ENCODE measurements around the gene PHACTR3.
"Not testable (repeated sequence)": the region's sequence is repeated elsewhere in the genome, so short reads cannot be mapped to it uniquely, and the experiment has no call there.

The PHACTR3 gene

GRCh38 chr20:59829786-59830664, 225.7 kb downstream of the PHACTR3 start:
- FAIRE-seq (no peak), DNase-seq (ENCODE audit: extremely low spot score, insufficient read length, low read depth) (no peak)

- DNase-seq (ENCODE audit: extremely low spot score, insufficient read length, low read depth): no peak
- FAIRE-seq: no peak
Measured at GRCh38 chr20:59830665-59831023, 226.3 kb downstream of the PHACTR3 start.

- no peak for FAIRE-seq
- no peak for DNase-seq (ENCODE audit: extremely low spot score, insufficient read length, low read depth)
Measured at GRCh38 chr20:59831024-59831915, 226.9 kb downstream of the PHACTR3 start.

- no peak for FAIRE-seq
Measured at GRCh38 chr20:59831916-59832270, 227.6 kb downstream of the PHACTR3 start.

GRCh38 chr20:59832406-59833363, 228.3 kb downstream of the PHACTR3 start:
- DNase-seq (ENCODE audit: extremely low spot score, insufficient read length, low read depth): no peak
- no peak for FAIRE-seq

More at GRCh38 chr20:59831916-59832270, 227.6 kb downstream of the PHACTR3 start:
- no peak for DNase-seq (ENCODE audit: extremely low spot score, insufficient read length, low read depth)

- DNase-seq (ENCODE audit: extremely low spot score, insufficient read length, low read depth) (no peak), FAIRE-seq (no peak)
Measured at GRCh38 chr20:59835057-59835447, 230.7 kb downstream of the PHACTR3 start.

- no peak for FAIRE-seq
- DNase-seq (ENCODE audit: extremely low spot score, insufficient read length, low read depth): no peak
Measured at GRCh38 chr20:59835448-59836395, 231.4 kb downstream of the PHACTR3 start.

- FAIRE-seq (no peak), DNase-seq (ENCODE audit: extremely low spot score, insufficient read length, low read depth) (no peak)
Measured at GRCh38 chr20:59836767-59837166, 232.4 kb downstream of the PHACTR3 start.

GRCh38 chr20:59837623-59838394, 233.5 kb downstream of the PHACTR3 start:
- DNase-seq (ENCODE audit: extremely low spot score, insufficient read length, low read depth): no peak
- FAIRE-seq: no peak

- FAIRE-seq: no peak
Measured at GRCh38 chr20:59839400-59839799, 235.1 kb downstream of the PHACTR3 start.

GRCh38 chr20:59845472-59845871, 241.1 kb downstream of the PHACTR3 start:
- DNase-seq (ENCODE audit: extremely low spot score, insufficient read length, low read depth): no peak
- no peak for FAIRE-seq

More at GRCh38 chr20:59839400-59839799, 235.1 kb downstream of the PHACTR3 start:
- no peak for DNase-seq (ENCODE audit: extremely low spot score, insufficient read length, low read depth)

- DNase-seq (ENCODE audit: extremely low spot score, insufficient read length, low read depth): no peak
- no peak for FAIRE-seq
Measured at GRCh38 chr20:59848182-59848581, 243.8 kb downstream of the PHACTR3 start.

- DNase-seq (ENCODE audit: extremely low spot score, insufficient read length, low read depth) (no peak), FAIRE-seq (peak; percentile 69)
Measured at GRCh38 chr20:59850018-59850641, 245.8 kb downstream of the PHACTR3 start.

- FAIRE-seq; DNase-seq (ENCODE audit: extremely low spot score, insufficient read length, low read depth): not testable (repeated sequence)
Measured at GRCh38 chr20:59856526-59856925, 252.2 kb downstream of the PHACTR3 start.

- DNase-seq (ENCODE audit: extremely low spot score, insufficient read length, low read depth); FAIRE-seq: not testable (repeated sequence)
Measured at GRCh38 chr20:59856941-59857340, 252.6 kb downstream of the PHACTR3 start.

- no peak for DNase-seq (ENCODE audit: extremely low spot score, insufficient read length, low read depth)
- FAIRE-seq: no peak
Measured at GRCh38 chr20:59857966-59858365, 253.6 kb downstream of the PHACTR3 start.

- DNase-seq (ENCODE audit: extremely low spot score, insufficient read length, low read depth) (no peak), FAIRE-seq (no peak)
Measured at GRCh38 chr20:59858425-59858824, 254.1 kb downstream of the PHACTR3 start.

- DNase-seq (ENCODE audit: extremely low spot score, insufficient read length, low read depth) (no peak), FAIRE-seq (no peak)
Measured at GRCh38 chr20:59861401-59861800, 257.1 kb downstream of the PHACTR3 start.
